GM23248 (cell line): Measurements from ENCODE around the gene REPS1. TPM values are rescaled to one million over a fixed set of nuclear protein-coding genes. Genes with fewer than 3 reads are reported as not detected.
A peak's percentile ranks its signal among the peaks of the same experiment; 100 is the strongest.

Source experiments
- DNase-seq: peaks from one replicate; pipeline ENCODE4 v3.0.0-alpha.2; 2015
- H2AFZ ChIP-seq: fragments of 200-600 bp; sonication (generic); 2 replicates; pipeline ENCODE4 v1.6.1; 2016; ENCODE audit warnings: antibody characterized with exemption
- H3F3A ChIP-seq: fragments of 200-600 bp; sonication (generic); 2 replicates; pipeline ENCODE4 v1.6.1; 2016; ENCODE audit warnings: mild to moderate bottlenecking, antibody characterized with exemption, mixed run types; ENCODE audit not compliant: insufficient read depth
- H3K27ac ChIP-seq: fragments of 200-600 bp; sonication (generic); 2 replicates; pipeline ENCODE4 v1.5.1; 2016; ENCODE audit warnings: mild to moderate bottlenecking
- H3K27me3 ChIP-seq: fragments of 200-600 bp; sonication (generic); replicated peaks from 2 replicates; pipeline ENCODE4 v1.6.1; 2016; ENCODE audit warnings: mild to moderate bottlenecking; ENCODE audit not compliant: insufficient read depth
- H3K36me3 ChIP-seq: fragments of 200-600 bp; sonication (generic); 2 replicates; pipeline ENCODE4 v1.6.1; 2016; ENCODE audit warnings: low read depth, mild to moderate bottlenecking
- H3K4me1 ChIP-seq: fragments of 200-600 bp; sonication (generic); 2 replicates; pipeline ENCODE4 v1.6.1; 2016; ENCODE audit warnings: mild to moderate bottlenecking; ENCODE audit not compliant: insufficient read depth
- H3K4me2 ChIP-seq: fragments of 200-600 bp; sonication (generic); one replicate; pipeline ENCODE4 v1.6.1; 2016; ENCODE audit warnings: mild to moderate bottlenecking; ENCODE audit not compliant: unreplicated experiment
- H3K4me3 ChIP-seq: fragments of 200-600 bp; sonication (generic); 2 replicates; pipeline ENCODE4 v1.5.1; 2016; ENCODE audit warnings: mild to moderate bottlenecking
- H3K79me2 ChIP-seq: fragments of 200-600 bp; sonication (generic); 2 replicates; pipeline ENCODE4 v1.6.1; 2016; ENCODE audit warnings: mild to moderate bottlenecking; ENCODE audit not compliant: insufficient read depth
- H3K9ac ChIP-seq: fragments of 200-600 bp; sonication (generic); 2 replicates; pipeline ENCODE4 v1.6.1; 2016; ENCODE audit warnings: mild to moderate bottlenecking
- H3K9me2 ChIP-seq: fragments of 200-600 bp; sonication (generic); 2 replicates; pipeline ENCODE4 v1.6.1; 2016; ENCODE audit warnings: mixed run types, mild to moderate bottlenecking, moderate library complexity; ENCODE audit not compliant: insufficient read depth
- H3K9me3 ChIP-seq: fragments of 200-600 bp; sonication (generic); one replicate; pipeline ENCODE4 v1.6.1; 2017; ENCODE audit warnings: low read depth
- H4K20me1 ChIP-seq: fragments of 200-600 bp; sonication (generic); 2 replicates; pipeline ENCODE4 v1.6.0; 2016; ENCODE audit not compliant: insufficient read depth
- EZH2 ChIP-seq: fragments of 200-600 bp; sonication (generic); IDR thresholded peaks from 2 replicates; pipeline ENCODE4 v1.6.1; 2018; ENCODE audit warnings: antibody characterized with exemption, mild to moderate bottlenecking; ENCODE audit not compliant: insufficient read depth, poor library complexity, severe bottlenecking
- EZH2phosphoT487 ChIP-seq: fragments of 200-600 bp; sonication (generic); IDR thresholded peaks from 2 replicates; pipeline ENCODE4 v1.6.1; 2018; ENCODE audit warnings: antibody characterized with exemption, moderate library complexity, mild to moderate bottlenecking, low read depth; ENCODE audit not compliant: insufficient read depth
- whole genome bisulfite sequencing, 2 experiments: methylation state at CpG; one replicate each; pipeline ENCODE4 v1.1.6; 2015 to 2017; ENCODE audit warnings: low lambda C conversion rate in 2 of 2, low coverage in 1 of 2; ENCODE audit errors: missing lambda C conversion rate in 2 of 2; 5-methylcytosine and 5-hydroxymethylcytosine counted together
- in situ Hi-C: fragments of 300-500 bp; cut with MboI; formaldehyde crosslinking; loops from 2 replicates; pipeline ENCODE4 v1.15.0; 2020
- polyA plus RNA-seq: library from polyadenylated mRNA; unstranded; fragments of >200 nt; fragmentation: Nextera tagmentation; extraction: Ambion mirVana; gene quantifications from 2 replicates; pipeline ENCODE4 v1.2.1, GENCODE V29; 2016
- total RNA-seq: library from RNA; depleted of rRNA; stranded (reverse); fragments of >200 nt; shearing (Covaris generic); gene quantifications from 2 replicates; pipeline ENCODE4 v1.2.3, GENCODE V29; 2014

Gene REPS1
- total and polyA plus RNA-seq, 2 experiments from 2014 or later = 13.1 to 21.1 TPM

- H2AFZ ChIP-seq = no peak overlapping the region
- H4K20me1 ChIP-seq = no peaks in the 10 kb centered on the region
- peak overlapping the region; percentile 82 for H3K4me2 ChIP-seq
- DNase-seq = peak; percentile 51
- peak overlapping the region; percentile 38 for H3K4me3 ChIP-seq
- TF ChIP-seq EZH2phosphoT487 = no peak
- no peak for TF ChIP-seq EZH2
- H3K27me3 ChIP-seq = no peaks in the 10 kb centered on the region
- H3K27ac ChIP-seq = peak overlapping the region; percentile 93
- no peaks in the 10 kb centered on the region for H3K9me3 ChIP-seq
- in situ Hi-C loops = no loop called here
- H3K4me1 ChIP-seq = peaks cover 50% of the 10 kb centered on the region
- no peaks in the 10 kb centered on the region for H3K36me3 ChIP-seq
- no peaks in the 10 kb centered on the region for H3K9me2 ChIP-seq
- peaks cover 56% of the 10 kb centered on the region for H3F3A ChIP-seq
- peaks cover 80% of the 10 kb centered on the region for H3K79me2 ChIP-seq
- 44 to 46% methylated on average over 3 of the region's 3 CpGs for WGBS, 2 experiments
- H3K9ac ChIP-seq = peak overlapping the region; percentile 69
These were observed 15.8 kb downstream of the REPS1 start for GRCh38 chr6:138972226-138972665.

- H3K27me3 ChIP-seq = no peaks in the 10 kb centered on the region
- peak overlapping the region; percentile 82 for H3K4me2 ChIP-seq
- H3F3A ChIP-seq = peaks cover 56% of the 10 kb centered on the region
- DNase-seq = peak; percentile 59
- H3K9me2 ChIP-seq = no peaks in the 10 kb centered on the region
- no peaks in the 10 kb centered on the region for H3K9me3 ChIP-seq
- H2AFZ ChIP-seq = no peak overlapping the region
- in situ Hi-C loops = no loop called here
- no peaks in the 10 kb centered on the region for H4K20me1 ChIP-seq
- H3K9ac ChIP-seq = peak overlapping the region; percentile 69
- TF ChIP-seq EZH2phosphoT487 (no peak), EZH2 (no peak)
- H3K4me1 ChIP-seq = peaks cover 50% of the 10 kb centered on the region
- H3K79me2 ChIP-seq = peaks cover 80% of the 10 kb centered on the region
- H3K36me3 ChIP-seq = no peaks in the 10 kb centered on the region
- H3K27ac ChIP-seq = peak overlapping the region; percentile 93
- WGBS, 2 experiments = 24 to 28% methylated on average over 3 of the region's 3 CpGs
- H3K4me3 ChIP-seq = peak overlapping the region; percentile 38
These were observed 16.5 kb downstream of the REPS1 start for GRCh38 chr6:138971601-138972000.

GRCh38 chr6:138970856-138971425 is 17.1 kb downstream of the REPS1 start:
- Histone ChIP-seq H2AFZ (no peak overlapping the region), H3K36me3 (no peaks in the 10 kb centered on the region), H3K9me3 (no peaks in the 10 kb centered on the region), H3F3A (peaks cover 56% of the 10 kb centered on the region), H3K4me2 (peak overlapping the region; percentile 82), H3K9me2 (no peaks in the 10 kb centered on the region), H3K79me2 (peaks cover 80% of the 10 kb centered on the region), H3K27ac (peak overlapping the region; percentile 93), H3K9ac (peak overlapping the region; percentile 69), H3K4me3 (peak overlapping the region; percentile 38), H4K20me1 (no peaks in the 10 kb centered on the region), H3K4me1 (peaks cover 50% of the 10 kb centered on the region), H3K27me3 (no peaks in the 10 kb centered on the region)
- DNase-seq = peak; percentile 97
- in situ Hi-C loops = no loop called here
- WGBS, 2 experiments = 0 to 4% methylated on average over 1 of the region's 1 CpG
- TF ChIP-seq EZH2phosphoT487 (no peak), EZH2 (no peak)

- peak overlapping the region; percentile 69 for H3K9ac ChIP-seq
- H3F3A ChIP-seq = peaks cover 56% of the 10 kb centered on the region
- 0 out of 2 replicates have a peak, but pooled peaks cover 2% of the 10 kb centered on the region for H3K9me2 ChIP-seq
- peak overlapping the region; percentile 93 for H3K27ac ChIP-seq
- H3K79me2 ChIP-seq = peaks cover 80% of the 10 kb centered on the region
- H3K9me3 ChIP-seq = no peaks in the 10 kb centered on the region
- no peak overlapping the region for H2AFZ ChIP-seq
- H3K4me3 ChIP-seq = peak overlapping the region; percentile 37
- peaks cover 5% of the 10 kb centered on the region; the same call in 1 of the 2 replicates for H4K20me1 ChIP-seq
- H3K27me3 ChIP-seq = no peaks in the 10 kb centered on the region
- in situ Hi-C loops = no loop called here
- peaks cover 50% of the 10 kb centered on the region for H3K4me1 ChIP-seq
- no peaks in the 10 kb centered on the region for H3K36me3 ChIP-seq
- WGBS, 2 experiments = 47 to 65% methylated on average over 3 of the region's 3 CpGs
- H3K4me2 ChIP-seq = peak overlapping the region; percentile 82
- DNase-seq = peak; percentile 36
- TF ChIP-seq EZH2 = no peak
- no peak for TF ChIP-seq EZH2phosphoT487
These were observed 17.9 kb downstream of the REPS1 start for GRCh38 chr6:138970159-138970558.
